GM06990 (cell line): ENCODE results near the gene LRRC61.

Experiments
- DNase-seq: peaks from one replicate; pipeline ENCODE4 v3.0.0-alpha.2; 2011; ENCODE audit not compliant: insufficient read length; ENCODE audit errors: extremely low read depth
- H3K27me3 ChIP-seq: replicated peaks from 2 replicates; pipeline ENCODE4 v1.6.0; 2011; ENCODE audit warnings: low read length; ENCODE audit not compliant: control insufficient read depth, insufficient read depth
- H3K36me3 ChIP-seq: 2 replicates; pipeline ENCODE4 v1.5.1; 2011; ENCODE audit warnings: low read length; ENCODE audit not compliant: control insufficient read depth, insufficient read depth
- H3K4me3 ChIP-seq: replicated peaks from 2 replicates; pipeline ENCODE4 v1.5.1; 2011; ENCODE audit warnings: low read depth, mild to moderate bottlenecking, control low read depth, low read length
- CTCF ChIP-seq: IDR thresholded peaks from 2 replicates; pipeline ENCODE4 v1.5.1; 2011; ENCODE audit warnings: low read length, control low read depth, mild to moderate bottlenecking, inconsistent platforms; ENCODE audit not compliant: insufficient read depth, poor library complexity, severe bottlenecking

LRRC61 gene

GRCh38 chr7:150323682-150324372 is 672 bp downstream of the LRRC61 start:
- DNase-seq: no peak
- no peaks in the 10 kb centered on the region for H3K27me3 ChIP-seq
- H3K4me3 ChIP-seq: peak overlapping the region; percentile 79
- TF ChIP-seq CTCF: no peak
- H3K36me3 ChIP-seq: peaks cover 16% of the 10 kb centered on the region

GRCh38 chr7:150324373-150324961 is 1.3 kb downstream of the LRRC61 start:
- DNase-seq: no peak
- Histone ChIP-seq H3K27me3 (no peaks in the 10 kb centered on the region), H3K4me3 (peak overlapping the region; percentile 79), H3K36me3 (peaks cover 16% of the 10 kb centered on the region)
- TF ChIP-seq CTCF: no peak

GRCh38 chr7:150325110-150325611 is 2.0 kb downstream of the LRRC61 start:
- DNase-seq: no peak
- peaks cover 19% of the 10 kb centered on the region for H3K36me3 ChIP-seq
- no peak for TF ChIP-seq CTCF
- no peak overlapping the region for H3K4me3 ChIP-seq
- H3K27me3 ChIP-seq: no peaks in the 10 kb centered on the region

GRCh38 chr7:150325901-150326300 is 2.7 kb downstream of the LRRC61 start:
- H3K36me3 ChIP-seq: peaks cover 21% of the 10 kb centered on the region
- TF ChIP-seq CTCF: no peak
- H3K4me3 ChIP-seq: no peak overlapping the region
- DNase-seq: no peak
- H3K27me3 ChIP-seq: no peaks in the 10 kb centered on the region

GRCh38 chr7:150326657-150327268 is 3.6 kb downstream of the LRRC61 start:
- Histone ChIP-seq H3K36me3 (peaks cover 21% of the 10 kb centered on the region), H3K4me3 (no peak overlapping the region), H3K27me3 (no peaks in the 10 kb centered on the region)
- DNase-seq: no peak
- no peak for TF ChIP-seq CTCF
